GM18498 (cell line): ENCODE data around the gene ABHD4.
"Not testable (repeated sequence)": the region's sequence is repeated elsewhere in the genome, so short reads cannot be mapped to it uniquely, and the experiment has no call there.

Experiments used
- ATAC-seq: cut with Tn5 transposase; IDR thresholded peaks from one replicate; pipeline ENCODE4 v1.9.1; 2021; ENCODE audit warnings: mild to moderate bottlenecking, moderate library complexity; ENCODE audit not compliant: unreplicated experiment

Gene ABHD4

DNA sequence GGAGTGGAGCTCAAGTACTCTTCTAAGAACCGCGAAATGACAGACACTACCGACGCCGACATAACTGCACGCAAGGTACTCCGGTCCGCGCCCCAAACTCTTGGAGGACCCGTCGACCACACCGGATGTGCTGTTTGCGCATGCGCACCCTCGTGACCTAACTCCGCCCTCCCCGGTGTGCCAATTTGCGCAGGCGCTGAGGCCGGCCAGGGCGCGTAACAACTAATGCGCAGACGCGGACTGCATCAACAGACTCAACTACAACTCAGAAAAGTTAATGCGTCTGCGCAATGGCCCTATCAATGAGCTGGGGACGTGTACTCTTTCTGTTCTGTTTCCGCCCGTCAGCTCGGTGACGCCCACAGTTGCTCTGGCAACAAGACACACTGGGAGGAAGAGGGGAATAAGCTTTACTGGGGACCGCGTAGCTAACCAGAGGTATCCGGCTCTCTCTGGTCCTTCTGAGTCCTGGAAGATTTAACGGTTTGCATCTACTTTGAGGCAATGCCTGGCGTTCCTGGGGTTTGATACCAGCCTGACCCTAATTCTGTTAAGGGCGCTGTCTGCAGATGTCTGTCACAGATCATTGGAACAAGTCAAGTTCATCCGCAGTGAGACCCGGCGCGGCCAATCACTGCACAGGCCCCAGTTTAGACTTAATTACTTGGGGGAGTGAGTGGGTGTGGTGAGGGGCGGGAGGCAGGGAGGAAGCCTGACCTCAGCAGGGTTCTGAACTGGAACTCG, 8.8 kb upstream of the ABHD4 start, which contains the start of gene DAD1:
Gene DAD1, minus strand, starts transcription at position 129 of the 744 bp plus-strand sequence. Its CDS starts 67 bp downstream, at position 62.
- peak; percentile 94 for ATAC-seq

- no peak for ATAC-seq
These were observed 4.9 kb upstream of the ABHD4 start for GRCh38 chr14:22593189-22593588.

DNA sequence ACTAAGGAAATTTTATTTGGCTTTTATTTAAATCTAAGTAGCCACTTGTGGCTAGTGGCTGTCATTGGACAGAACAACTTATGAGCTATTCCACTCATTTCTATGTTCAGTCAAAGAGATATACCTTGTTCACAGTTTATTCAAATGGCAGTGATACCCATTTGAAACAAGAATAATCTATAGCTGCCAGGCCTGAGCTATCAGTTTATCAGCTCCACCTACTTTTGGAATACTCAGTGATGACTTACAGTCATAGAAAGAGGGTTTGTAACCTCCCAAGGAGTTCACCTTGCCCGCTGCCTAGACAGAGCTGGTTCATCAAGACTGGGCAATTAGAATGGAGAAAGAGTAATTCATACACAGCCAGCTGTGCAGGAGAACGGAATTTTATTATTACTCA, 4.5 kb upstream of the ABHD4 start:
- no peak for ATAC-seq

- no peak for ATAC-seq
These were observed 3.9 kb upstream of the ABHD4 start for GRCh38 chr14:22594156-22594716.

DNA sequence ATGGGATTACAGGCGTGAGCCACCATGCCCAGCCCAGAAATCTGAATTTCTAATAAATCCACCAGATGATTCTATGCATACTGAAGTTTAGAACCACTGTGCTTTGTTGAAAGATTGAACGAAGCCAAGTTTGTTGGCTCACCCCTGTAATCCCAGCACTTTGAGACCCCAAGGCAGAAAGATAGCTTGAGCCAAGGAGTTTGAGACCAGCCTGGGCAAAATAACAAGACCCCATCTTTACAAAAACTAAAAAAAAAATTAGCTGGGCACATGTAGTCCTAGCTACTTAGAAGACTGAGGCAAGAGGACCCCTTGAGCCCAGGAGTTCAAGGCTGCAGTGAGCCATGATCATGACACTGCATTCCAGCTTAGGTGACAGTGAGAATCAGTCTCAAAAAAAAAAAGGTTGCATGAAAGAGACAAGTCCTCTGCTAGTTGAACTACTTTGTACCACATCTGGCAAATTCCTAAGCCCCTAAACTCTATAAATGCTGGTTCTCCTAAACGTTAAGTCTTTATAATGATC, 1.7 kb upstream of the ABHD4 start:
- no peak for ATAC-seq

DNA sequence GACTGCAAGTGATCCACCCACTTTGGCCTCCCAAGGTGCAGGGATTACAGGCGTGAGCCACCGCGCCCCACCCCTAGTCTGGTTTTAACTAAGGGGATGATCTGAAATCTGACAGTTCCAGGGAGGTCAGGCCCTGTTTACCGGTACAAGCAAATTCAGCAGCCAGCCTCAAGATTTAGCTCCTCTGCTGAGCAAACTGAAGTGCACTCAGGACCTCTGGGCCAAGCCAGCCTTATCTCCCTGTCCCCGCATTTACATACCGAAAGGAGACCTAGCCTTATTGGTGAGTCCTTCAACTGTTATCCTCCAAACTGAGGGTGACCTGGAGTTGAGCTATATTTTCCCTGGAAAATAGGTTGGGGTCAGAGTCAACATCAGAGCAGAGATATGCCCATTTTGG, 835 bp upstream of the ABHD4 start:
- ATAC-seq, result no peak

- ATAC-seq, result peak; percentile 31
These were observed 365 bp upstream of the ABHD4 start for GRCh38 chr14:22597771-22598098.

DNA sequence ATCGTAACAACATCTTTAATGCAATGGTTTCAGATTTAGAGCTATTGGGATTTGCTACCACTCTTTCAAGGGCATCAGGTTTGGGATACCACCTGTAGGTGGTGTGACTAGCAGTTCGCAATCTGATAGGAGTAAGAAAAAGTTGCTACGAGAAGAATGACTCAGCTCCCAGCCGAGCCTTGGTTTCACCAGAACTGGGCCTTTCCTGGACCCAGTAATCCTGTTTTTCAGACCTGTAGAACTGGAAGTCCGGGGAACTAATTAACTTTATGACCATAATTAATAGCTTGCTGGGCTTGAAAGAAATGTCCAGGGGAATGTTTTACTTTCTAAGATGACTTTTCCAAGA, 770 bp downstream of the ABHD4 start:
- peak; percentile 45 for ATAC-seq

DNA sequence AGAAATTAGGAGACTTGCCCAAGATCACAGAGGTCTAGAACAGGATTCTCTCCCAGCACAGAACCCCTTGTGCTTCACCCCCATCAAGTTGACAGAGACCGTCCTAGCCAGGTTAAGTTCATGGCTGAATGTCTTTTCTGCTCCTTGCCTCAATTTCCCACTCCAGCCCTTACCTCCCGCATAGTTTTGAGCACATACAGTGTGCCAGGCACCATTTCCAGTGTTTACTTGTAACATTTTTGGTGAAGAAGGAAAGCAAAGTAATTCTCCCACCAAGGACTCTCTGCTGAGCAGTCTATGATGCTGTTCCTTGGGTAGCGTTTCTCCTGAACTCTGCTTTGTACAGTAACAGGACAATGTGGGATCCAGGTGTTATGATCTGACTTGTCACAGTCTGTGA, 1.2 kb downstream of the ABHD4 start:
- no peak for ATAC-seq

- ATAC-seq, result no peak
These were observed 1.9 kb downstream of the ABHD4 start for GRCh38 chr14:22600027-22600426.

DNA sequence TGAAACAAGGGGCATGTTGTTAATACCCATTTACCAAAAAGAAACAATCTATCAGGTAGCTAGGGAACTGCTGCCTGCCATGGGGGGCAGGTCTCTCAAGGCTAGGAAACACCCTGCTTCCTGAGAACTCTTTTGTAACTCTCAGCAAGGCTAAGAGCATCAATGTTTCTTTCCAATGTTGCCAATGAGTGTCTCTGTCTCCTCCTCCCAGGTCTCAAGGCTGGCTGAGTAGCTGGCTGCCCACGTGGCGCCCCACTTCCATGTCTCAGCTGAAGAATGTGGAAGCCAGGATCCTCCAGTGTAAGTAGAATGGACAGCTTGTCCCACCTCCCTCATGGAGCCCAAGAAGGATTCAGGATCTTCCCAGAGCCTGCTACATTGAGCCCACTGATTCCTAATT, 3.4 kb downstream of the ABHD4 start:
- ATAC-seq, result no peak

DNA sequence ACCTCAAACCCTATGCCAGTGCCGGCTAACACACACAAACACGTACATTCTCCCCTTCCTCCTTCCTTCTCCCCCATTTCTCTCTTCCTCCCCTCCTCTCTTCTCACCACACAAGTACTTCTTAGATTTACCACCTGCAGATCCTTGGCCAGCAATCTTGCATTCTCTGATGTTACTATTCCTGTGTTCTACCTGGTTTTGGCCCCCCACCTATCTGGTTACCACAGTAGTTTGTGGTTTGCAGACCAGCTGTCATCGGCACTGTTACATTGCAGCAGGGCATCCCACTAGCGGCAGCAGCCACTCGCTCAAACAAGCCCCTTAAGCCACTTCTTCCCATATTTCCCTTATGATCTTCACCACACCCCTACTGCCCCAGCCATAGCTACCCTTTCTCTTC, 3.9 kb downstream of the ABHD4 start:
- no peak for ATAC-seq

DNA sequence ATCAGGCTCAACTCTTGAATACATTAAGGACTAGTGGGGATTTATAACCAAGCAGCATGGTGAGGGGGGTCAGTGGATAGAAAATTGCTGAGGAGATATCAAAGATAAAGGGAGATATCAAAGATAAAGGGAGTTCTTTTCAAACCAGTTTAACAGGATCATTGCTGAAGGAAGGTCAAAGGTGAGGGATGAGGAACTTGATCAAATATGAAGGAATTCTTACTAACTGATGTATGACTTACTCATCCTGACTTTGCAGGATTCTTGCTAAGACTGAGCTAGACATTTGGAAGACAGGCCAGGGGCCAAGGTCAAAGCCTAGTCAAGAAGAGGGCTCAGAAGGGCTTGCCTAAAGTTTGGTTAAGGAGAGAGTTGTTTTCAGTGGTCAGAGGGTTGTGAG, 4.8 kb downstream of the ABHD4 start:
- no peak for ATAC-seq

DNA sequence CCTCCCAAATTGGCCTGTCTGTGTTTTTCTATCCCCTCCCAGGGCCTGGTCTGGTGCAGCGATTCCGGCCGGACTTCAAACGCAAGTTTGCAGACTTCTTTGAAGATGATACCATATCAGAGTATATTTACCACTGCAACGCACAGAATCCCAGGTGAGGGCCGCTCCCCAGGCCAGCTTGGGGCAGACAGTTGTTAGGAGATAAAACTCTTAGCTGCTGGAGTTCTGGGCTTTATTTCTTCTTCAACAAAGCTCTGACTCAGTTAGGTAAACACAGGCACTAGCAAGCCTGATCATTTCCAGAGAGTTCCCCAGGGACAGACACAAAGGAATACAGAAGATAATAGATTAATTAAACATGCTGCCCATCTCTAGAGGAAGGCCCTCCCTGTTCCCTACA, 8.3 kb downstream of the ABHD4 start:
- no peak for ATAC-seq

DNA sequence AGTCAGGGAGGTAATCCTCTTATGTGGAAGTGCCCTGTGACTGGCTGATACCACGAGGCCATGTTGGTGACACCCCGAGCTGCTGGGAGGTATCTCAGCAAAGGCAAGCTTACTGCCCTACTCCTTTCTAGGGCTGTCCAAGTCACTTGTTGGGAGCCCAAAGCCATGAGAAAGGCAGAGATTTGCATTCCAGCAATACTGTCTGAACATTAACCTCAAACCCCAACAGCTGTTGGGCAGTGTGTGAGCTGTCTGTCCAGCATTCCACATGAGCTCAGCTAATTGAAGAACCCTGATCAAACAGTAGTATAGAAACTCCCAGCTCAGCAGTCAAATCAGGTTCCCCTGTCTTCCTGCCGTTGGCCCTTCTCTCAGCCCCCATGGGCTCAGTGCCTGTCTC, 9.2 kb downstream of the ABHD4 start:
- ATAC-seq, result no peak

GRCh38 chr14:22610931-22611330, 12.8 kb downstream of the ABHD4 start:
- no peak for ATAC-seq

- ATAC-seq, result no peak
These were observed 15.1 kb downstream of the ABHD4 start for GRCh38 chr14:22613106-22613695.

DNA sequence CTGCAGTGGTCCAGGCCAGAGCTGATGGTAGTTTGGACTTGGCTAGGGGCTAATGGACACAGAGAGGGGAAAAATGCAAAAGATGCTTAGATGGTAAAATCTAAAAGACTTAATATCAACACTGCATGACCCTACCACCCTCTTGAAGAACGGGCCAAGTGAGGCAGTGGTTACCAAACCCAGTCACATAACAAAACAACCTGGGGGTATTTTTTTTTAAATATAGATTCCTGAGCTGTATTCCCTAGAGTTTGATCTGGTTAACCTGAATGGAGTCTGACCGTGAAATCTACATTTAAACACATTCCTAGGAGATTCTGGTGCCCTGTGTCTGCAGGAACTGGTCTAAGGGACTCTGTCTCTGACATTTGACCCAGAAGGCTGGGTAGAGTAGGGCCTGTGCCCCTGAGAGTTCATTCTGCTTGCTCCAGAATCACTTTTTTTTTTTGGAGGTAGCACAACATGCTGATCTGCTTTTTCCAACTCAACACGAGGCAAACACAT, 15.7 kb downstream of the ABHD4 start:
- no peak for ATAC-seq

DNA sequence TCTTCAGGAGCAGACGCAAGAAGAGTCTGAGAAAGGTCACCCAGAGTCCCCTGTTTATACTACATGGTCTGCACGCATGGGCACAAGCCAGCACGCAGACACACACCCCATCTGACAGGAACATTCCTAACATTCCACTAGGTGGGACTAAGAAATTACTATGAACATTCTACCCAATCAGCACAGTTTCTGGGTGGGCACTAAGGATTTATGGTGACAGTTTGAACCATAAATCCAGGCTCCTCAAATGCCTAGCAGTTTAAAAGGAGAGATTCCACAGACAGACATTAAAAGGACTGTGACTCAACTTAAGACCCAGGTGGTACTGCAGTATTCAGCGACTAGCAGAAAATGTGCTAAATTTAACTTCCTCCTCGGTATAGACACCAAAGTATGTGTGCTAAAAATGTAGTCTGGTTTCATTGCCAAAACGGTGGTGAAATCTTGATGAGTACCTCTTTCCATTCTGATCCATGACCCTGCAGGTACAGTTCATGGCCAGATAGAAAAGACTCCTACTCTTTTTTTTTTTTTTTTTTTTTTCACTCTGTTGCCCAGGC, 16.2 kb downstream of the ABHD4 start:
- ATAC-seq, result no peak

DNA sequence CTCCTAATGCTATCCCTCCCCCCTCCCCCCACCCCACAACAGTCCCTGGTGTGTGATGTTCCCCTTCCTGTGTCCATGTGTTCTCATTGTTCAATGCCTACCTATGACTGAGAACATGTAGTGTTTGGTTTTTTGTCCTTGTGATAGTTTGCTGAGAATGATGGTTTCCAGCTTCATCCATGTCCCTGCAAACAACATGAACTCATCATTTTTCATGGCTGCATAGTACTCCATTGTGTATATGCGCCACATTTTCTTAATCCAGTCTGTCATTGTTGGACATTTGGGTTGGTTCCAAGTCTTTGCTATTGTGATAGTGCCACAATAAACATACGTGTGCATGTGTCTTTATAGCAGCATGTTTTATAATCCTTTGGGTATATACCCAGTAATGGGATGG, 17.7 kb downstream of the ABHD4 start:
- not testable (repeated sequence) for ATAC-seq

DNA sequence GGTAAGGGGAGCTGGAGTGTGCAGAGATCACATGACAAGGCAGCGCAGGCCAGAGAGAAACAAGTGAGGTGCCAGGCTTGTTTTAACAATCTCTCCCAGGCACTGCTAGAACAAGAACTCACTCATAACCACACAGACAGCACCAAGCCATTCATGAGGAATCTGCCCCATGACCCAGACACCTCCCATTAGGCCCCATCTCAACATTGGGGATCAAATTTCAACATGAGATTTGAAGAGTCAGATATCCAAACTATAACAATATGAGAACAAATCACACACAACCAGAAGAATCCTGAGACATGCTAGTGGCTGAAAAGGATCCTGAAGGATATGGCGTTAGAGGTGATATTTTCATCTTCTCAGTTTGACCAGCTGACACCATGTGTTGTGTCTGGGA, 24.2 kb downstream of the ABHD4 start:
- no peak for ATAC-seq

GRCh38 chr14:22623047-22623446, 24.9 kb downstream of the ABHD4 start:
- ATAC-seq, result no peak
